Measurements from ENCODE around the gene THEM5. TPM values are rescaled to one million over a fixed set of nuclear protein-coding genes. Genes with fewer than 3 reads are reported as not detected.

Gene THEM5
- total RNA-seq, 2 donors from 2014 or later = not detected

DNA sequence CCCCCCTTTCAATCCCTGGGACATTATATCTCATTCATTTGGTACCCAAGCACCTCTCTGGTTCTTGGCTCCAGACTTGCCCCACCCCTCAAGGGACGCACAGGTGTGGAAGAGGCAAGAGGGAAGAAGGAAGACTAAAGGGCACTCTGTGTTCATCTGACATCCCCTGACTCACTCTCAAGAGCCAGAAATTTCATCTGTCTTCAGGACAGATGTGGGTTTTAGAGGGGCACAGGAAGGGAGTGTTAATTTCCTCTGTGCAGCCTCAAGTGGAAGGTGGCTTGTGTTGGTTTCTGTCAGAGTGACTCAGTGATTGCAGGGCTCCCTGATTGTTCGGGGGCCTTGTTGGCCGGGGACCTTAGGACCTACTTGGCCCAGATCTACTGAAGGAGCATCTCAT lies 16.3 kb downstream of the THEM5 start:
- Mint-ChIP-seq H3K27ac (no peak overlapping the region), H3K4me3 (peak overlapping the region; percentile 36)

DNA sequence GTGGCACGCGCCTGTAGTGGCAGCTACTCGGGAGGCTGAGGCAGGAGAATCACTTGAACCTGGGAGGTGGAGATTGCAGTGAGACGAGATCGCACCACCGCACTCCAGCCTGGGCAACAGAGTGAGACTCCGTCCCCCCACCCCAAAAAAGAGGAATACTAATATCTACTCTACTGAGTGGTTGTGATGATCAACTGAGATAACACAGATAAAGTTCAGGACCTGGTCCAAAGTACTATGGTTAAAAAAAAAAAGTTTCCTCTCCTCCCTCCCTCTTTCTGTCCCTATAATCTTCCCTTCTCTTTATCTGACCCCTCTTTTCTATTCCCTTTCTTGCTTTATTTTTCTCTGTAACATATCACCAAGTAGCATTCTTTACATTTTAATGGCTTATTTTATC lies 17.9 kb downstream of the THEM5 start:
- DNase-seq = no peak
- Histone ChIP-seq H3K36me3 (ENCODE audit: control insufficient read depth, insufficient read depth, low read length) (no peaks in the 10 kb centered on the region), H3K27ac (ENCODE audit: low read depth, low read length) (no peak overlapping the region), H3K4me3 (ENCODE audit: low read length) (no peak overlapping the region), H3K9me3 (ENCODE audit: control insufficient read depth, low read length) (no peaks in the 10 kb centered on the region), H3K9ac (ENCODE audit: extremely low read depth, low read length, poor library complexity, severe bottlenecking) (no peak overlapping the region), H3K27me3 (ENCODE audit: control insufficient read depth, insufficient read depth, low read length, poor library complexity, severe bottlenecking) (peaks cover 41% of the 10 kb centered on the region), H3K4me1 (ENCODE audit: control insufficient read depth, insufficient read depth, low read length) (no peaks in the 10 kb centered on the region)
- WGBS, 2 experiments (ENCODE audit: insufficient coverage in 1 of 2, insufficient read length in 1 of 2) = 93 to 97% methylated on average over 3 to 6 of the region's 7 CpGs
- Mint-ChIP-seq H3K4me1 (peaks cover 8% of the 10 kb centered on the region), H3K36me3 (ENCODE audit: low read depth) (no peaks in the 10 kb centered on the region), H3K27me3 (ENCODE audit: insufficient read depth) (peaks cover 30% of the 10 kb centered on the region), H3K4me3 (no peak overlapping the region), H3K27ac (no peak overlapping the region), H3K9me3 (no peaks in the 10 kb centered on the region)
- TF ChIP-seq, protein P1, sequence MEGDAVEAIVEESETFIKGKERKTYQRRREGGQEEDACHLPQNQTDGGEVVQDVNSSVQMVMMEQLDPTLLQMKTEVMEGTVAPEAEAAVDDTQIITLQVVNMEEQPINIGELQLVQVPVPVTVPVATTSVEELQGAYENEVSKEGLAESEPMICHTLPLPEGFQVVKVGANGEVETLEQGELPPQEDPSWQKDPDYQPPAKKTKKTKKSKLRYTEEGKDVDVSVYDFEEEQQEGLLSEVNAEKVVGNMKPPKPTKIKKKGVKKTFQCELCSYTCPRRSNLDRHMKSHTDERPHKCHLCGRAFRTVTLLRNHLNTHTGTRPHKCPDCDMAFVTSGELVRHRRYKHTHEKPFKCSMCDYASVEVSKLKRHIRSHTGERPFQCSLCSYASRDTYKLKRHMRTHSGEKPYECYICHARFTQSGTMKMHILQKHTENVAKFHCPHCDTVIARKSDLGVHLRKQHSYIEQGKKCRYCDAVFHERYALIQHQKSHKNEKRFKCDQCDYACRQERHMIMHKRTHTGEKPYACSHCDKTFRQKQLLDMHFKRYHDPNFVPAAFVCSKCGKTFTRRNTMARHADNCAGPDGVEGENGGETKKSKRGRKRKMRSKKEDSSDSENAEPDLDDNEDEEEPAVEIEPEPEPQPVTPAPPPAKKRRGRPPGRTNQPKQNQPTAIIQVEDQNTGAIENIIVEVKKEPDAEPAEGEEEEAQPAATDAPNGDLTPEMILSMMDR (conservative IDR thresholded peaks at IDR 0.05) = no peak

More for the DNA sequence above, 16.3 kb downstream of the THEM5 start:
- Mint-ChIP-seq H3K4me1 (peaks cover 8% of the 10 kb centered on the region), H3K9me3 (no peaks in the 10 kb centered on the region), H3K27me3 (ENCODE audit: insufficient read depth) (peaks cover 36% of the 10 kb centered on the region), H3K36me3 (ENCODE audit: low read depth) (no peaks in the 10 kb centered on the region)
- Histone ChIP-seq H3K4me3 (ENCODE audit: low read length) (no peak overlapping the region), H3K9me3 (ENCODE audit: control insufficient read depth, low read length) (no peaks in the 10 kb centered on the region), H3K4me1 (ENCODE audit: control insufficient read depth, insufficient read depth, low read length) (no peaks in the 10 kb centered on the region), H3K27ac (ENCODE audit: low read depth, low read length) (no peak overlapping the region), H3K36me3 (ENCODE audit: control insufficient read depth, insufficient read depth, low read length) (no peaks in the 10 kb centered on the region), H3K9ac (ENCODE audit: extremely low read depth, low read length, poor library complexity, severe bottlenecking) (no peak overlapping the region), H3K27me3 (ENCODE audit: control insufficient read depth, insufficient read depth, low read length, poor library complexity, severe bottlenecking) (peaks cover 49% of the 10 kb centered on the region)
- TF ChIP-seq, protein P1 (conservative IDR thresholded peaks at IDR 0.05) = no peak
- no peak for DNase-seq
- 70 to 91% methylated on average over 2 to 3 of the region's 3 CpGs for WGBS, 2 experiments (ENCODE audit: insufficient coverage in 1 of 2, insufficient read length in 1 of 2)

DNA sequence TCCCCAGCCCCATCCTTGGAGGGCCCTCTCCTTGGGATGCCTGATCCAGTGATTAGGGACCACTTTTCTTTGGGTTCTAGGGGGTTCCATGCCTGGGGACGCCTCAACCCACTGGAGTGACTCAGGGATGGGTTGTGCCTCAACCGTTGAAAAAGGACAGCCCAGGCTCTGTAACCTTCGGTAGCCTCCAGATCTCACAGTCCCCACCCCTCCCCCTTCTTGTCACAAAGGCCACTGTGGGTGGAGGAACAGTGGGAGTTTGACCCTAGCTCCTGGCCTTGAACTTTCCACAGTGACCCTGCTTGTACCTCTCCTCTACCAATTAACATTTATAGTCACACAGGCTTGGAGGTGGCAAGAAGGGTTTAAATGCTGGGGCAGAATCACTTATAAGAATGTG lies 19.3 kb downstream of the THEM5 start:
- TF ChIP-seq, protein P1 (conservative IDR thresholded peaks at IDR 0.05) = no peak
- H3K4me1 Mint-ChIP-seq = peaks cover 16% of the 10 kb centered on the region
- H3K27me3 ChIP-seq (ENCODE audit: control insufficient read depth, insufficient read depth, low read length, poor library complexity, severe bottlenecking) = peaks cover 28% of the 10 kb centered on the region
- no peaks in the 10 kb centered on the region for H3K9me3 ChIP-seq (ENCODE audit: control insufficient read depth, low read length)
- H3K27ac ChIP-seq (ENCODE audit: low read depth, low read length) = no peak overlapping the region
- H3K27me3 Mint-ChIP-seq (ENCODE audit: insufficient read depth) = peaks cover 22% of the 10 kb centered on the region
- H3K9ac ChIP-seq (ENCODE audit: extremely low read depth, low read length, poor library complexity, severe bottlenecking) = no peak overlapping the region
- H3K4me1 ChIP-seq (ENCODE audit: control insufficient read depth, insufficient read depth, low read length) = no peaks in the 10 kb centered on the region
- H3K4me3 Mint-ChIP-seq = no peak overlapping the region
- H3K4me3 ChIP-seq (ENCODE audit: low read length) = no peak overlapping the region
- WGBS, 2 experiments (ENCODE audit: insufficient coverage in 1 of 2, insufficient read length in 1 of 2) = 85% methylated on average over 3 of the region's 3 CpGs; no CpG with 5 or more reads in 1 of the 2 experiments
- no peaks in the 10 kb centered on the region for H3K36me3 ChIP-seq (ENCODE audit: control insufficient read depth, insufficient read depth, low read length)
- H3K9me3 Mint-ChIP-seq = no peaks in the 10 kb centered on the region
- DNase-seq = no peak
- no peak overlapping the region for H3K27ac Mint-ChIP-seq
- no peaks in the 10 kb centered on the region for H3K36me3 Mint-ChIP-seq (ENCODE audit: low read depth)

Data from endodermal cell (in vitro differentiated cells).